Right cardiac atrium (tissue), 5 donors: ENCODE measurements around the gene SEMA5A. TPM values are rescaled to one million over a fixed set of nuclear protein-coding genes. Genes with fewer than 3 reads are reported as not detected.

Source experiments
- ATAC-seq, 2 donors: fragments of 200-7000 bp; cut with Tn5 transposase; one replicate each; pipeline versions ENCODE4 v1.8.0 to v1.9.1; 2020; ENCODE audit warnings: moderate library complexity in 2 of 2, mild to moderate bottlenecking in 1 of 2
- DNase-seq, 3 donors: peaks; one replicate each; pipeline ENCODE4 v3.0.0-alpha.2; 2020
- H3K27ac ChIP-seq: one replicate; pipeline ENCODE4 v1.5.1; 2013; ENCODE audit warnings: mild to moderate bottlenecking, low read length, control low read depth, moderate library complexity
- H3K27me3 ChIP-seq: one replicate; pipeline ENCODE4 v1.6.1; 2013; ENCODE audit not compliant: control insufficient read depth, insufficient read depth
- H3K4me1 ChIP-seq: one replicate; pipeline ENCODE4 v1.6.1; 2013; ENCODE audit warnings: low read length; ENCODE audit not compliant: control insufficient read depth, insufficient read depth
- H3K4me3 ChIP-seq: one replicate; pipeline ENCODE4 v1.5.1; 2013; ENCODE audit warnings: low read length, control low read depth
- H3K9me3 ChIP-seq: one replicate; pipeline ENCODE4 v1.6.1; 2013; ENCODE audit warnings: low read length; ENCODE audit not compliant: control insufficient read depth
- WGBS: extraction: QIAGEN DNeasy Blood & Tissue Kit; methylation state at CpG from one replicate; pipeline ENCODE4 v1.1.7; 2013; 5-methylcytosine and 5-hydroxymethylcytosine counted together
- intact Hi-C, 4 donors: fragments of 100-400 bp; cut with DNase I; formaldehyde crosslinking; loops; one replicate each; pipeline versions ENCODE4 v1.11.0 to v1.14.0; 2022 to 2023
- polyA plus RNA-seq: library from polyadenylated mRNA; stranded (reverse); fragments of 200-250 nt; gene quantifications from one replicate; pipeline ENCODE4 v1.2.3, GENCODE V29; 2013
- total RNA-seq, 4 donors: library from RNA; stranded (reverse); fragmentation: NEBNext Ultra II Directional; extraction: Animal tissue kit (Norgen Biotek cat#: 25700); gene quantifications; one replicate each; pipeline ENCODE4 v1.2.1, GENCODE V29; 2021
- donor health status: healthy with polysubstance abuse.
- donor health status: DM: no; HTN: yes; CAD: no.
- donor health status: DM: no; HTN: no; CAD: no.
- donor health status: DM: no; HTN: yes; CAD: no; lungs with severe emphysema.
- donor health status: DM: yes; HTN: yes; CAD: no.

SEMA5A gene
- total and polyA plus RNA-seq, 5 donors, result 6.7 to 28.2 (median 23.9) TPM

DNA sequence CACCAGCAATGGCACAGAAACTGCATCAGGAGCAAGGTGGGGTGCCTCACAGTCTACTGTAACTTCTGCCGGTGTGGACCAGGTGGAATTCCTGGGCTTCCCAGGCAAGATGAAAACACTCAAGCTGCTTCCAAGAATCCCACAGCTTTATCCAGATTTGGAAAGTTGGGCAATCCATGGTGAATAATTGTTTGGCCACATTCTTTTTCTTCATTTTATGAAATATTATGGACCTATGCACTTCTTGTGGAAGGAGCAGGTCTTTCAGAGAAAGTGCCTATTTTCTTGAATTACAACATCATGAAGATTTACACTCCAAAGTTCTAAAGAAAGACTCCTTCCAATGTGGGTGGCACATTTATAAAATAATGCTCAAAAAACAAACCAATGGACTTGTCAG lies 503.6 kb downstream of the SEMA5A start:
- Histone ChIP-seq H3K27ac (no peak overlapping the region), H3K9me3 (no peaks in the 10 kb centered on the region), H3K4me1 (no peaks in the 10 kb centered on the region), H3K27me3 (no peaks in the 10 kb centered on the region), H3K4me3 (no peak overlapping the region)
- intact Hi-C loops, result no loop called here
- ATAC-seq, result no peak
- 97% methylated on average over 1 of the region's 1 CpG for WGBS
- no peak for DNase-seq

DNA sequence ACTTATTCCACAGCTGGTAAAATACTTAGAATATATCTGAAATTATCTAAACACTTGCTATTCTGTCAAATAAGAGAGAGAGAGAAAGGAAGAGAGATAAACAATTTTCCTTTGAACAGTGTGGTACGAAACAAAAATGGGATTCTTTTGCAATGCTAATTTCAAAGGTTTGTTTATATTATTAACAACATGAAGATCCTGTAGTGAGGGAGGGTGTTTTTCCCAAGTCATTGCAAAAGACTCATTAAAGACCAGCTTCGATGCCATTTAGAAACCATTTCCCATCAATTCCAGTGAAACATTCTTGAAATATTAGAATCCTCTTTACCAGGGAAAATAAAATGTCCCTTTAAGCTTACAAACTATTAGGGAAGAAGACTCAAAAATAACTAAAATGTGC lies 505.4 kb downstream of the SEMA5A start:
- Histone ChIP-seq H3K4me1 (no peaks in the 10 kb centered on the region), H3K27me3 (no peaks in the 10 kb centered on the region), H3K27ac (no peak overlapping the region), H3K4me3 (no peak overlapping the region), H3K9me3 (no peaks in the 10 kb centered on the region)
- intact Hi-C loops, result no loop called here
- 90% methylated on average over 2 of the region's 2 CpGs for whole genome bisulfite sequencing
- no peak for DNase-seq
- ATAC-seq, result no peak

- H3K9me3 ChIP-seq, result peaks cover 3% of the 10 kb centered on the region
- DNase-seq (no peak), ATAC-seq (no peak)
- intact Hi-C loops, result no loop called here
- WGBS, result 78% methylated on average over 3 of the region's 3 CpGs
- H3K4me3 ChIP-seq, result no peak overlapping the region
- H3K27ac ChIP-seq, result no peak overlapping the region
- no peaks in the 10 kb centered on the region for H3K4me1 ChIP-seq
- H3K27me3 ChIP-seq, result no peaks in the 10 kb centered on the region
Observed at GRCh38 chr5:9037048-9037447, 508.8 kb downstream of the SEMA5A start.

GRCh38 chr5:9035346-9035745 lies 510.5 kb downstream of the SEMA5A start:
- intact Hi-C loops, result no loop called here
- H3K4me1 ChIP-seq, result no peaks in the 10 kb centered on the region
- DNase-seq (no peak), ATAC-seq (no peak)
- H3K9me3 ChIP-seq, result peaks cover 5% of the 10 kb centered on the region
- WGBS, result 79% methylated on average over 3 of the region's 3 CpGs
- H3K27me3 ChIP-seq, result no peaks in the 10 kb centered on the region
- no peak overlapping the region for H3K27ac ChIP-seq
- no peak overlapping the region for H3K4me3 ChIP-seq

- no peak for DNase-seq
- no peaks in the 10 kb centered on the region for H3K27me3 ChIP-seq
- no peak overlapping the region for H3K4me3 ChIP-seq
- intact Hi-C loops, result no loop called here
- peaks cover 5% of the 10 kb centered on the region for H3K9me3 ChIP-seq
- 45% methylated on average over 1 of the region's 1 CpG for WGBS
- H3K27ac ChIP-seq, result no peak overlapping the region
- no peaks in the 10 kb centered on the region for H3K4me1 ChIP-seq
- ATAC-seq, result no peak
Observed at GRCh38 chr5:9034649-9035048, 511.2 kb downstream of the SEMA5A start.

GRCh38 chr5:9033524-9033923 lies 512.4 kb downstream of the SEMA5A start:
- Histone ChIP-seq H3K27me3 (no peaks in the 10 kb centered on the region), H3K9me3 (peaks cover 5% of the 10 kb centered on the region), H3K27ac (no peak overlapping the region), H3K4me3 (no peak overlapping the region), H3K4me1 (no peaks in the 10 kb centered on the region)
- 61% methylated on average over 1 of the region's 1 CpG for WGBS
- DNase-seq, result no peak
- ATAC-seq, result no peak
- intact Hi-C loops, result no loop called here

GRCh38 chr5:9025942-9026341 lies 519.9 kb downstream of the SEMA5A start:
- Histone ChIP-seq H3K27ac (no peak overlapping the region), H3K4me3 (no peak overlapping the region), H3K9me3 (peaks cover 4% of the 10 kb centered on the region), H3K4me1 (no peaks in the 10 kb centered on the region), H3K27me3 (no peaks in the 10 kb centered on the region)
- DNase-seq (no peak), ATAC-seq (no peak)
- intact Hi-C loops, result no loop called here

- H3K4me1 ChIP-seq, result no peaks in the 10 kb centered on the region
- DNase-seq, result no peak
- ATAC-seq, result no peak
- intact Hi-C loops, result no loop called here
- H3K4me3 ChIP-seq, result no peak overlapping the region
- WGBS, result 71% methylated on average over 1 of the region's 1 CpG
- H3K9me3 ChIP-seq, result peaks cover 8% of the 10 kb centered on the region
- H3K27me3 ChIP-seq, result no peaks in the 10 kb centered on the region
- H3K27ac ChIP-seq, result no peak overlapping the region
Observed at GRCh38 chr5:9020996-9021395, 524.9 kb downstream of the SEMA5A start.

- 42% methylated on average over 2 of the region's 2 CpGs for WGBS
- ATAC-seq (no peak), DNase-seq (no peak)
- Histone ChIP-seq H3K9me3 (peaks cover 6% of the 10 kb centered on the region), H3K27ac (no peak overlapping the region), H3K4me3 (no peak overlapping the region), H3K27me3 (no peaks in the 10 kb centered on the region), H3K4me1 (no peaks in the 10 kb centered on the region)
- intact Hi-C loops, result no loop called here
Observed at GRCh38 chr5:9015937-9016270, 530.0 kb downstream of the SEMA5A start.

GRCh38 chr5:9015260-9015936 lies 530.5 kb downstream of the SEMA5A start:
- no peak overlapping the region for H3K4me3 ChIP-seq
- H3K9me3 ChIP-seq, result peaks cover 6% of the 10 kb centered on the region
- no peak overlapping the region for H3K27ac ChIP-seq
- ATAC-seq (no peak), DNase-seq (no peak)
- 53% methylated on average over 5 of the region's 5 CpGs for WGBS
- H3K27me3 ChIP-seq, result no peaks in the 10 kb centered on the region
- no peaks in the 10 kb centered on the region for H3K4me1 ChIP-seq
- intact Hi-C loops, result no loop called here

DNA sequence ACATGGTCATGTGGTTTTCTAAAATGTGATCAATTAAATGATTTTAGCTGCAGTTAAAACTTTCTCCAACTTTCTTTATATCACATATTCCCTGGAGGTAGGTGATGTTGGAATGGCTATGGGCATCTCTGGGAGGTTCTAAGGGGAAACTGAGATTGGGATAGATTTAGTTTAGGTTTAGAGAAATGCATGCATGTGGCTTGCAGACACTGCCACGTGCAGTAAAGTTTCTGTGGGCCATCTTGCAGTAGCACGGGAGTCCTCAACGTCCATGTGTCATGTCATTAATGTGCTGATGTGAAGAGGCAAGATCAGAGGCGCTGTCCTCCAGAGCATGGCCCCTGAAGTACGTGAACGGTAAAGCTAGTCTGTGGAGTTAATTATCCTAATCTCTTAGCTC lies 532.7 kb downstream of the SEMA5A start:
- DNase-seq, result no peak
- Histone ChIP-seq H3K4me1 (no peaks in the 10 kb centered on the region), H3K27me3 (no peaks in the 10 kb centered on the region), H3K9me3 (peaks cover 5% of the 10 kb centered on the region), H3K4me3 (no peak overlapping the region), H3K27ac (no peak overlapping the region)
- 76% methylated on average over 6 of the region's 6 CpGs for WGBS
- ATAC-seq, result no peak
- intact Hi-C loops, result no loop called here
